ENCODE data around the gene SLC25A5.

DNA sequence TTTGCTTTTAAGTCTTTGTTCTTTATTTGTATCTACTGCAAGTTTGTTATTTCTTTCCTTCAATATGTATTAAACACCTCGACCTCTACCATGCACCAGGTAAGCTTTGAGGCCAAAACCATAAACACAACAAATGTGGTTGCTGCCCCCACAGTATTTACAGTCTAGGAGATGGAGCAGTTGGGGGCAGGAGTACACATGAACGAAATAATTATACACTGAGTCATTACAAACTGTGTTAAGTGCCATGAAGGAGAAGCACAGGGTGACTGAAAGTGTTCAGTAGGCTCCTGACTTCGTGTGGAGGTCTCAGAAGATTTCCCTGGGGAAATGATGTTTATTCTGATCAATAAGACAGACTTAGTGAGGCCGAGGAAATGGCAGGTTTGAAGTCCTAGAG, 38.8 kb upstream of the SLC25A5 start:
- TF ChIP-seq, protein P1, sequence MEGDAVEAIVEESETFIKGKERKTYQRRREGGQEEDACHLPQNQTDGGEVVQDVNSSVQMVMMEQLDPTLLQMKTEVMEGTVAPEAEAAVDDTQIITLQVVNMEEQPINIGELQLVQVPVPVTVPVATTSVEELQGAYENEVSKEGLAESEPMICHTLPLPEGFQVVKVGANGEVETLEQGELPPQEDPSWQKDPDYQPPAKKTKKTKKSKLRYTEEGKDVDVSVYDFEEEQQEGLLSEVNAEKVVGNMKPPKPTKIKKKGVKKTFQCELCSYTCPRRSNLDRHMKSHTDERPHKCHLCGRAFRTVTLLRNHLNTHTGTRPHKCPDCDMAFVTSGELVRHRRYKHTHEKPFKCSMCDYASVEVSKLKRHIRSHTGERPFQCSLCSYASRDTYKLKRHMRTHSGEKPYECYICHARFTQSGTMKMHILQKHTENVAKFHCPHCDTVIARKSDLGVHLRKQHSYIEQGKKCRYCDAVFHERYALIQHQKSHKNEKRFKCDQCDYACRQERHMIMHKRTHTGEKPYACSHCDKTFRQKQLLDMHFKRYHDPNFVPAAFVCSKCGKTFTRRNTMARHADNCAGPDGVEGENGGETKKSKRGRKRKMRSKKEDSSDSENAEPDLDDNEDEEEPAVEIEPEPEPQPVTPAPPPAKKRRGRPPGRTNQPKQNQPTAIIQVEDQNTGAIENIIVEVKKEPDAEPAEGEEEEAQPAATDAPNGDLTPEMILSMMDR (conservative IDR thresholded peaks at IDR 0.05) = no peak
- no peak for TF ChIP-seq EZH2 (IDR thresholded peaks at IDR 0.05; ENCODE audit: low read depth)

All from PC-9 (cell line).